ENCODE measurements around the gene KANSL1.

DNA sequence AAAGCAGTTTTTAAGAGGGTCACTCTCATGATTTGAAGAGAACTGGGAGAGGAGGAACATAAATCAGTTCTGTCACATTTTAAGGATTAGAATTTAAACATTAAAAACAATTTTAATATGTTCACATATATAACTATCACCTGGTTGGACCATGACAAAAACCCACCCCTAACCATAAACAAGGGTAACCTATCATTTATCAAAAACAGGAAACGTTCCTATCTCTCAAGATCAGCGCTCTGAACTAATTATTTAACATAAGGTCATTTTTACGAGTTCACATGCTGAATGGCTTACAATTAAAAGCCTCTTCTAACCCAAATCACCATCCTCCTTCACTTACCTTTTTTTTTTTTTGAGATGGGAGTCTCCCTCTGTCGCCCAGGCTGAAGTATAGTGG, 45.0 kb downstream of the KANSL1 start:
- TF ChIP-seq EZH2 (IDR thresholded peaks at IDR 0.05; ENCODE audit: borderline replicate concordance, insufficient read depth, low read length, poor library complexity, severe bottlenecking) (no peak), SMC3 (conservative IDR thresholded peaks at IDR 0.05; ENCODE audit: poor library complexity) (no peak), EP300 (conservative IDR thresholded peaks at IDR 0.05; ENCODE audit: poor library complexity, severe bottlenecking) (no peak), RAD21 (conservative IDR thresholded peaks at IDR 0.05) (no peak), POLR2AphosphoS5 (IDR thresholded peaks at IDR 0.05) (no peak)
- TF ChIP-seq, protein P1, sequence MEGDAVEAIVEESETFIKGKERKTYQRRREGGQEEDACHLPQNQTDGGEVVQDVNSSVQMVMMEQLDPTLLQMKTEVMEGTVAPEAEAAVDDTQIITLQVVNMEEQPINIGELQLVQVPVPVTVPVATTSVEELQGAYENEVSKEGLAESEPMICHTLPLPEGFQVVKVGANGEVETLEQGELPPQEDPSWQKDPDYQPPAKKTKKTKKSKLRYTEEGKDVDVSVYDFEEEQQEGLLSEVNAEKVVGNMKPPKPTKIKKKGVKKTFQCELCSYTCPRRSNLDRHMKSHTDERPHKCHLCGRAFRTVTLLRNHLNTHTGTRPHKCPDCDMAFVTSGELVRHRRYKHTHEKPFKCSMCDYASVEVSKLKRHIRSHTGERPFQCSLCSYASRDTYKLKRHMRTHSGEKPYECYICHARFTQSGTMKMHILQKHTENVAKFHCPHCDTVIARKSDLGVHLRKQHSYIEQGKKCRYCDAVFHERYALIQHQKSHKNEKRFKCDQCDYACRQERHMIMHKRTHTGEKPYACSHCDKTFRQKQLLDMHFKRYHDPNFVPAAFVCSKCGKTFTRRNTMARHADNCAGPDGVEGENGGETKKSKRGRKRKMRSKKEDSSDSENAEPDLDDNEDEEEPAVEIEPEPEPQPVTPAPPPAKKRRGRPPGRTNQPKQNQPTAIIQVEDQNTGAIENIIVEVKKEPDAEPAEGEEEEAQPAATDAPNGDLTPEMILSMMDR (IDR thresholded peaks at IDR 0.05; ENCODE audit: poor library complexity, severe bottlenecking), result no peak
